Stimulated activated CD4-positive, alpha-beta T cell treated with anti-CD3 and anti-CD28 coated beads, TNF-alpha, amount 100 ng/mL, for 48 hours (primary cell): Measurements from ENCODE around the gene PRICKLE2.

Experiments
- DNase-seq, 3 donors: peaks; one replicate each; pipeline ENCODE4 v3.0.0-alpha.2; 2020; ENCODE audit warnings: low read depth in 3 of 3

The PRICKLE2 gene

GRCh38 chr3:64131725-64132469, 93.4 kb downstream of the PRICKLE2 start:
- no peak for DNase-seq

- no peak for DNase-seq
Observed at GRCh38 chr3:64130436-64130835, 94.8 kb downstream of the PRICKLE2 start.

- DNase-seq, result no peak
Observed at GRCh38 chr3:64129581-64129980, 95.7 kb downstream of the PRICKLE2 start.

GRCh38 chr3:64129106-64129505, 96.2 kb downstream of the PRICKLE2 start:
- DNase-seq, result no peak

- no peak for DNase-seq
Observed at GRCh38 chr3:64125561-64125960, 99.7 kb downstream of the PRICKLE2 start.

- DNase-seq, result no peak
Observed at GRCh38 chr3:64123931-64124330, 101.3 kb downstream of the PRICKLE2 start.

- no peak for DNase-seq
Observed at GRCh38 chr3:64122476-64122875, 102.8 kb downstream of the PRICKLE2 start.

GRCh38 chr3:64121750-64122311, 103.4 kb downstream of the PRICKLE2 start:
- DNase-seq, result no peak

GRCh38 chr3:64120876-64121275, 104.4 kb downstream of the PRICKLE2 start:
- no peak for DNase-seq

- DNase-seq, result no peak
Observed at GRCh38 chr3:64117483-64117882, 107.8 kb downstream of the PRICKLE2 start.

GRCh38 chr3:64114651-64115050, 110.6 kb downstream of the PRICKLE2 start:
- DNase-seq, result no peak

- no peak for DNase-seq
Observed at GRCh38 chr3:64111872-64112271, 113.4 kb downstream of the PRICKLE2 start.

GRCh38 chr3:64111083-64111482, 114.2 kb downstream of the PRICKLE2 start:
- DNase-seq, result no peak

- DNase-seq, result no peak
Observed at GRCh38 chr3:64110071-64110470, 115.2 kb downstream of the PRICKLE2 start.

GRCh38 chr3:64109438-64109837, 115.8 kb downstream of the PRICKLE2 start:
- no peak for DNase-seq

GRCh38 chr3:64108784-64109317, 116.4 kb downstream of the PRICKLE2 start:
- no peak for DNase-seq

- no peak for DNase-seq
Observed at GRCh38 chr3:64108231-64108630, 117.0 kb downstream of the PRICKLE2 start.

- no peak for DNase-seq
Observed at GRCh38 chr3:64107190-64107589, 118.1 kb downstream of the PRICKLE2 start.

- DNase-seq, result no peak
Observed at GRCh38 chr3:64105816-64106215, 119.5 kb downstream of the PRICKLE2 start.

- DNase-seq, result no peak
Observed at GRCh38 chr3:64104691-64105111, 120.6 kb downstream of the PRICKLE2 start.

GRCh38 chr3:64104006-64104405, 121.3 kb downstream of the PRICKLE2 start:
- no peak for DNase-seq

- no peak for DNase-seq
Observed at GRCh38 chr3:64103131-64103530, 122.1 kb downstream of the PRICKLE2 start.

- no peak for DNase-seq
Observed at GRCh38 chr3:64102147-64102546, 123.1 kb downstream of the PRICKLE2 start.
